GM12875 (cell line): ENCODE results near the gene PACSIN2.

Experiments used
- H3K4me3 ChIP-seq: one replicate; pipeline ENCODE4 v1.5.1; 2011; ENCODE audit warnings: low read depth, low read length, control low read depth
- CTCF ChIP-seq: IDR thresholded peaks from 2 replicates; pipeline ENCODE4 v1.5.1; 2011; ENCODE audit warnings: low read depth, mild to moderate bottlenecking, control low read depth, inconsistent platforms, low read length, moderate library complexity, borderline replicate concordance; ENCODE audit not compliant: insufficient read depth

The PACSIN2 gene

GRCh38 chr22:42871146-42872050 lies 143.6 kb downstream of the PACSIN2 start:
- no peak overlapping the region for H3K4me3 ChIP-seq
- no peak for TF ChIP-seq CTCF

- no peak overlapping the region for H3K4me3 ChIP-seq
- no peak for TF ChIP-seq CTCF
Measured at GRCh38 chr22:42869888-42870480, 145.0 kb downstream of the PACSIN2 start.

GRCh38 chr22:42869463-42869862 lies 145.5 kb downstream of the PACSIN2 start:
- H3K4me3 ChIP-seq, result no peak overlapping the region
- no peak for TF ChIP-seq CTCF

- no peak for TF ChIP-seq CTCF
- H3K4me3 ChIP-seq, result no peak overlapping the region
Measured at GRCh38 chr22:42868751-42869251, 146.1 kb downstream of the PACSIN2 start.

GRCh38 chr22:42866100-42866499 lies 148.8 kb downstream of the PACSIN2 start:
- no peak for TF ChIP-seq CTCF
- H3K4me3 ChIP-seq, result no peak overlapping the region

GRCh38 chr22:42865536-42865935 lies 149.4 kb downstream of the PACSIN2 start:
- no peak for TF ChIP-seq CTCF
- no peak overlapping the region for H3K4me3 ChIP-seq
